ENCODE results near the gene LMBRD1. TPM values are rescaled to one million over a fixed set of nuclear protein-coding genes. Genes with fewer than 3 reads are reported as not detected.
"Not testable (repeated sequence)": the region's sequence is repeated elsewhere in the genome, so short reads cannot be mapped to it uniquely, and the experiment has no call there.

LMBRD1 gene
- total RNA-seq, 1 donor from 2014 or later = 26.5 TPM

- no peak overlapping the region for H3K27ac Mint-ChIP-seq (ENCODE audit: unreplicated experiment)
- no peaks in the 10 kb centered on the region for H3K9me3 Mint-ChIP-seq (ENCODE audit: unreplicated experiment)
- no peak for TF ChIP-seq CTCF (IDR thresholded peaks at IDR 0.05; ENCODE audit: unreplicated experiment)
- H3K4me3 Mint-ChIP-seq (ENCODE audit: unreplicated experiment) = no peak overlapping the region
- peaks cover 4% of the 10 kb centered on the region for H3K36me3 Mint-ChIP-seq (ENCODE audit: low read depth, unreplicated experiment)
- no peaks in the 10 kb centered on the region for H3K27me3 Mint-ChIP-seq (ENCODE audit: unreplicated experiment)
- no peak for DNase-seq (ENCODE audit: low spot score)
- H3K4me1 Mint-ChIP-seq (ENCODE audit: unreplicated experiment) = peaks cover 16% of the 10 kb centered on the region
Observed at GRCh38 chr6:69792292-69792691, 4.5 kb downstream of the LMBRD1 start.

- H3K9me3 Mint-ChIP-seq (ENCODE audit: unreplicated experiment) = no peaks in the 10 kb centered on the region
- peaks cover 2% of the 10 kb centered on the region for H3K36me3 Mint-ChIP-seq (ENCODE audit: low read depth, unreplicated experiment)
- no peaks in the 10 kb centered on the region for H3K27me3 Mint-ChIP-seq (ENCODE audit: unreplicated experiment)
- no peak for TF ChIP-seq CTCF (IDR thresholded peaks at IDR 0.05; ENCODE audit: unreplicated experiment)
- H3K27ac Mint-ChIP-seq (ENCODE audit: unreplicated experiment) = no peak overlapping the region
- DNase-seq (ENCODE audit: low spot score) = no peak
- no peak overlapping the region for H3K4me3 Mint-ChIP-seq (ENCODE audit: unreplicated experiment)
- peaks cover 15% of the 10 kb centered on the region for H3K4me1 Mint-ChIP-seq (ENCODE audit: unreplicated experiment)
Observed at GRCh38 chr6:69791065-69791471, 5.7 kb downstream of the LMBRD1 start.

- no peaks in the 10 kb centered on the region for H3K36me3 Mint-ChIP-seq (ENCODE audit: low read depth, unreplicated experiment)
- no peak for TF ChIP-seq CTCF (IDR thresholded peaks at IDR 0.05; ENCODE audit: unreplicated experiment)
- H3K4me3 Mint-ChIP-seq (ENCODE audit: unreplicated experiment) = no peak overlapping the region
- peaks cover 10% of the 10 kb centered on the region for H3K4me1 Mint-ChIP-seq (ENCODE audit: unreplicated experiment)
- H3K27me3 Mint-ChIP-seq (ENCODE audit: unreplicated experiment) = no peaks in the 10 kb centered on the region
- H3K9me3 Mint-ChIP-seq (ENCODE audit: unreplicated experiment) = no peaks in the 10 kb centered on the region
- no peak overlapping the region for H3K27ac Mint-ChIP-seq (ENCODE audit: unreplicated experiment)
- DNase-seq (ENCODE audit: low spot score) = no peak
Observed at GRCh38 chr6:69790629-69791028, 6.2 kb downstream of the LMBRD1 start.

- Mint-ChIP-seq H3K4me3 (ENCODE audit: unreplicated experiment) (no peak overlapping the region), H3K9me3 (ENCODE audit: unreplicated experiment) (no peaks in the 10 kb centered on the region), H3K36me3 (ENCODE audit: low read depth, unreplicated experiment) (no peaks in the 10 kb centered on the region), H3K27ac (ENCODE audit: unreplicated experiment) (no peak overlapping the region), H3K27me3 (ENCODE audit: unreplicated experiment) (peaks cover 2% of the 10 kb centered on the region), H3K4me1 (ENCODE audit: unreplicated experiment) (peaks cover 6% of the 10 kb centered on the region)
- no peak for DNase-seq (ENCODE audit: low spot score)
- no peak for TF ChIP-seq CTCF (IDR thresholded peaks at IDR 0.05; ENCODE audit: unreplicated experiment)
Observed at GRCh38 chr6:69789578-69789977, 7.2 kb downstream of the LMBRD1 start.

GRCh38 chr6:69787436-69787835 is 9.4 kb downstream of the LMBRD1 start:
- H3K27ac Mint-ChIP-seq (ENCODE audit: unreplicated experiment); H3K4me3 Mint-ChIP-seq (ENCODE audit: unreplicated experiment); H3K9me3 Mint-ChIP-seq (ENCODE audit: unreplicated experiment); H3K36me3 Mint-ChIP-seq (ENCODE audit: low read depth, unreplicated experiment); H3K27me3 Mint-ChIP-seq (ENCODE audit: unreplicated experiment); H3K4me1 Mint-ChIP-seq (ENCODE audit: unreplicated experiment); DNase-seq (ENCODE audit: low spot score): not testable (repeated sequence)

- no peaks in the 10 kb centered on the region for H3K36me3 Mint-ChIP-seq (ENCODE audit: low read depth, unreplicated experiment)
- no peak overlapping the region for H3K27ac Mint-ChIP-seq (ENCODE audit: unreplicated experiment)
- no peaks in the 10 kb centered on the region for H3K9me3 Mint-ChIP-seq (ENCODE audit: unreplicated experiment)
- peaks cover 2% of the 10 kb centered on the region for H3K4me1 Mint-ChIP-seq (ENCODE audit: unreplicated experiment)
- no peak for TF ChIP-seq CTCF (IDR thresholded peaks at IDR 0.05; ENCODE audit: unreplicated experiment)
- peaks cover 2% of the 10 kb centered on the region for H3K27me3 Mint-ChIP-seq (ENCODE audit: unreplicated experiment)
- no peak for DNase-seq (ENCODE audit: low spot score)
- H3K4me3 Mint-ChIP-seq (ENCODE audit: unreplicated experiment) = no peak overlapping the region
Observed at GRCh38 chr6:69785697-69786096, 11.1 kb downstream of the LMBRD1 start.

Data from endothelial cell (in vitro differentiated cells).